HCT116 (cell line): ENCODE data around the gene MAMLD1. TPM values are rescaled to one million over a fixed set of nuclear protein-coding genes. Genes with fewer than 3 reads are reported as not detected.

Experiments used
- ATAC-seq: fragments of 200-7000 bp; cut with Tn5 transposase; 2 replicates; pipeline ENCODE4 v1.9.1; 2020; ENCODE audit warnings: mild to moderate bottlenecking, moderate library complexity
- BruUV-seq: library from RNA; stranded (reverse); fragments of 400-500 nt; replicated peaks from 2 replicates; lab custom pipeline; 2021; lab: Mats Ljungman, UMichigan
- CTCF ChIA-PET: fragments of 300-600 bp; sonication (Branson Sonifier 250); formaldehyde crosslinking; loops from one replicate; lab custom pipeline; 2021; ENCODE audit warnings: antibody characterized with exemption; lab: Charles Lee
- POLR2A ChIA-PET: fragments of 300-600, 350-600 bp; sonication (Branson Sonifier 250); formaldehyde crosslinking; loops from one replicate; lab custom pipeline; 2021; ENCODE audit warnings: antibody characterized with exemption; lab: Charles Lee
- RAD21 ChIA-PET, 2 experiments: fragments of 300-600 bp; sonication (Branson Sonifier 250); formaldehyde crosslinking; loops; one replicate each; lab custom pipeline; 2023; ENCODE audit warnings: low total read pairs in 2 of 2; ENCODE audit not compliant: uncharacterized antibody in 2 of 2, unreplicated experiment in 2 of 2, low non-redundant PET in 1 of 2; lab: Charles Lee
- DNase-seq: peaks from one replicate; pipeline ENCODE4 v3.0.0-alpha.2; 2010; ENCODE audit warnings: low read depth, low spot score
- H2AFZ ChIP-seq: fragments of 200-600 bp; shearing (Covaris generic), sonication (generic); 2 replicates; pipeline ENCODE4 v1.6.1; 2017; ENCODE audit warnings: low read depth, mixed run types, mixed read lengths, antibody characterized with exemption, low read length; ENCODE audit not compliant: poor library complexity, severe bottlenecking
- H3K27ac ChIP-seq: 2 replicates; pipeline ENCODE4 v1.5.1; 2012; ENCODE audit warnings: low read depth, low read length
- H3K27me3 ChIP-seq: fragments of 200-600 bp; sonication (generic); 2 replicates; pipeline ENCODE4 v1.6.1; 2016; ENCODE audit warnings: mixed run types, low read length, mixed read lengths; ENCODE audit not compliant: insufficient read depth
- H3K36me3 ChIP-seq, 2 experiments: fragments of 200-500 bp in 1 of 2; fragments of 200-600 bp in 1 of 2; sonication (Bioruptor generic) in 1 of 2; sonication (generic) in 1 of 2; 2 replicates each; pipeline versions ENCODE4 v1.5.1 to v1.6.1; 2014 to 2016; ENCODE audit warnings: low read length in 2 of 2, inconsistent platforms in 1 of 2, mixed read lengths in 1 of 2, mixed run types in 1 of 2; ENCODE audit not compliant: insufficient read depth in 2 of 2, control insufficient read depth in 1 of 2
- H3K4me1 ChIP-seq, 2 experiments: fragments of 200-600 bp in 1 of 2; sonication (generic) in 1 of 2; 2 replicates each; pipeline versions ENCODE4 v1.5.1 to v1.6.1; 2012 to 2017; ENCODE audit warnings: low read length in 2 of 2, inconsistent platforms in 1 of 2, mild to moderate bottlenecking in 1 of 2, mixed read lengths in 1 of 2, mixed run types in 1 of 2, moderate library complexity in 1 of 2; ENCODE audit not compliant: insufficient read depth in 2 of 2, control insufficient read depth in 1 of 2
- H3K4me2 ChIP-seq: fragments of 200-600 bp; sonication (generic); 2 replicates; pipeline ENCODE4 v1.6.1; 2017; ENCODE audit warnings: mixed run types, low read length, mixed read lengths
- H3K4me3 ChIP-seq, 2 experiments: fragments of 200-600 bp in 1 of 2; sonication (generic) in 1 of 2; replicated peaks in 1 of 2; 2 replicates each; pipeline ENCODE4 v1.5.1; 2011 to 2016; ENCODE audit warnings: low read length in 2 of 2, control low read depth in 1 of 2, low read depth in 1 of 2, mild to moderate bottlenecking in 1 of 2, mixed read lengths in 1 of 2, mixed run types in 1 of 2
- H3K79me2 ChIP-seq: fragments of 200-600 bp; sonication (generic); 2 replicates; pipeline ENCODE4 v1.6.1; 2017; ENCODE audit warnings: mild to moderate bottlenecking, mixed run types, low read length, moderate library complexity, mixed read lengths; ENCODE audit not compliant: insufficient read depth
- H3K9ac ChIP-seq: fragments of 200-600 bp; sonication (generic); 2 replicates; pipeline ENCODE4 v1.6.1; 2016; ENCODE audit warnings: low read length, mixed read lengths
- H3K9me2 ChIP-seq: fragments of 200-600 bp; sonication (generic), shearing (Covaris generic); 2 replicates; pipeline ENCODE4 v1.6.1; 2017; ENCODE audit warnings: mixed run types, mild to moderate bottlenecking, moderate library complexity; ENCODE audit not compliant: insufficient read depth
- H3K9me3 ChIP-seq, 2 experiments: fragments of 200-500 bp in 1 of 2; fragments of 200-600 bp in 1 of 2; sonication (Bioruptor generic) in 1 of 2; sonication (generic) in 1 of 2; 2 replicates each; pipeline ENCODE4 v1.6.1; 2014 to 2017; ENCODE audit warnings: low read length in 2 of 2, mixed read lengths in 2 of 2, inconsistent platforms in 1 of 2, low read depth in 1 of 2, mild to moderate bottlenecking in 1 of 2, mixed run types in 1 of 2, moderate library complexity in 1 of 2; ENCODE audit not compliant: control insufficient read depth in 1 of 2, insufficient read depth in 1 of 2
- H4K20me1 ChIP-seq: fragments of 200-600 bp; sonication (generic), shearing (Covaris generic); 2 replicates; pipeline ENCODE4 v1.6.1; 2017; ENCODE audit warnings: mixed run types, mild to moderate bottlenecking, moderate library complexity; ENCODE audit not compliant: insufficient read depth
- CBX3 ChIP-seq: IDR thresholded peaks from 2 replicates; pipeline ENCODE4 v1.6.1; 2012; ENCODE audit warnings: low read depth
- EGR1 ChIP-seq: IDR thresholded peaks from 2 replicates; pipeline ENCODE4 v1.6.1; 2012; ENCODE audit warnings: low read depth
- ELF1 ChIP-seq: IDR thresholded peaks from 2 replicates; pipeline ENCODE4 v1.6.1; 2012; ENCODE audit warnings: low read depth, borderline replicate concordance
- EZH2 ChIP-seq: fragments of 200-600 bp; sonication (generic); IDR thresholded peaks from 2 replicates; pipeline ENCODE4 v1.6.1; 2017; ENCODE audit warnings: antibody characterized with exemption, mixed run types
- FOSL1 ChIP-seq: IDR thresholded peaks from 2 replicates; pipeline ENCODE4 v1.6.1; 2012; ENCODE audit warnings: low read depth
- POLR2AphosphoS5 ChIP-seq: IDR thresholded peaks from 2 replicates; pipeline ENCODE4 v1.6.1; 2011; ENCODE audit warnings: mild to moderate bottlenecking, low read depth, low read length, moderate library complexity
- RAD21 ChIP-seq: IDR thresholded peaks from 2 replicates; pipeline ENCODE4 v1.6.1; 2012; ENCODE audit warnings: low read depth, mild to moderate bottlenecking
- SIN3A ChIP-seq: IDR thresholded peaks from 2 replicates; pipeline ENCODE4 v1.6.1; 2012; ENCODE audit warnings: low read depth
- TCF7L2 ChIP-seq: IDR thresholded peaks from 2 replicates; pipeline ENCODE4 v1.7.0; 2011; ENCODE audit warnings: borderline replicate concordance, inconsistent platforms; ENCODE audit not compliant: insufficient read depth, insufficient read length; ENCODE audit errors: extremely low read depth
- ZNF274 ChIP-seq: fragments of 200-500 bp; sonication (Bioruptor generic); IDR thresholded peaks from 2 replicates; pipeline ENCODE4 v1.6.1; 2014; ENCODE audit warnings: mild to moderate bottlenecking, low read depth, low read length, inconsistent platforms
- intact Hi-C: fragments of 100-400 bp; cut with micrococcal nuclease; formaldehyde crosslinking; loops from 2 replicates; pipeline ENCODE4 v1.10.0; 2022
- total RNA-seq: library from RNA; stranded (reverse); gene quantifications from one replicate; pipeline ENCODE4 v1.2.1, GENCODE V29; 2021; ENCODE audit not compliant: unreplicated experiment
- TF ChIP-seq, protein P1 (sequence below), 3 experiments: fragments of 200-600 bp in 1 of 3; sonication (generic) in 1 of 3; IDR thresholded peaks in 2 of 3; conservative IDR thresholded peaks in 1 of 3; 2 replicates each; pipeline ENCODE4 v1.5.1; 2012 to 2017; ENCODE audit warnings: low read depth in 2 of 3, low read length in 2 of 3, antibody characterized with exemption in 1 of 3, borderline replicate concordance in 1 of 3, control low read depth in 1 of 3, mild to moderate bottlenecking in 1 of 3, mixed read lengths in 1 of 3, mixed run types in 1 of 3, moderate library complexity in 1 of 3; ENCODE audit not compliant: insufficient read depth in 1 of 3
- TF ChIP-seq, protein P2 (sequence below): IDR thresholded peaks from 2 replicates; pipeline ENCODE4 v1.6.1; 2012
- TF ChIP-seq, protein P3 (sequence below): IDR thresholded peaks from 2 replicates; pipeline ENCODE4 v1.6.1; 2011; ENCODE audit warnings: mild to moderate bottlenecking, low read length, moderate library complexity; ENCODE audit not compliant: insufficient replicate concordance; ENCODE audit errors: extremely low read depth
- TF ChIP-seq, protein P4 (sequence below): IDR thresholded peaks from 2 replicates; pipeline ENCODE4 v1.6.1; 2012

Gene MAMLD1
- total RNA-seq, 1 experiment from 2014 or later, result 3.6 TPM

DNA sequence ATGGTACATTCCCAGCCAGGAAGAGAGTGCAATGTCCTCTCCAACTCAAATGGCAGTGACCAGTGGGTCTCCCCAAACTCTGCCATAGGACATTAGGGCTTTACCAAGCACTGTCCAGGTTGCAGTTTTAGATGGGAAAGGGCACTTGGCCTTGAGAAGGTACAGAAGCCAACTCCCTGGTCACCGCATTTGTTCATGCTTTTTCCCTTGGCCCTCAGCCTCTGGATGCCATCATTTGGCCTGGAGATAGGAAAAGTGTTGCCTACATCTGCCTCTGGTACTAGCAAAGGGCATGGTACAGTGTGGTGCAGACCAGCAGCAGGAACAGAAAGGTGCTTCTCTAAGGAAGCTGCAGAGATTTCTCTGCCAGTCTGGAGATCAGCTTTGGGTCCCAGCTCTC is 93.8 kb downstream of the MAMLD1 start:
- POLR2A ChIA-PET, result no interaction called here
- H3K4me1 ChIP-seq, result peaks cover 0 to 7% of the 10 kb centered on the region in 2 experiments; a peak in 1 of 4 replicates
- ATAC-seq (no peak), DNase-seq (no peak)
- no peaks in the 10 kb centered on the region for H3K27me3 ChIP-seq
- no peak overlapping the region for H2AFZ ChIP-seq
- H4K20me1 ChIP-seq, result no peaks in the 10 kb centered on the region
- no peaks in the 10 kb centered on the region for H3K79me2 ChIP-seq
- no peak overlapping the region for H3K27ac ChIP-seq
- no TSS peak for BruUV-seq
- no peaks in the 10 kb centered on the region for H3K9me2 ChIP-seq
- no peaks in the 10 kb centered on the region for H3K9me3 ChIP-seq
- no peaks in the 10 kb centered on the region for H3K36me3 ChIP-seq
- intact Hi-C loops, result no loop called here
- H3K4me3 ChIP-seq, result no peak overlapping the region
- no peak overlapping the region for H3K4me2 ChIP-seq
- H3K9ac ChIP-seq, result no peak overlapping the region
- TF ChIP-seq, protein P1, sequence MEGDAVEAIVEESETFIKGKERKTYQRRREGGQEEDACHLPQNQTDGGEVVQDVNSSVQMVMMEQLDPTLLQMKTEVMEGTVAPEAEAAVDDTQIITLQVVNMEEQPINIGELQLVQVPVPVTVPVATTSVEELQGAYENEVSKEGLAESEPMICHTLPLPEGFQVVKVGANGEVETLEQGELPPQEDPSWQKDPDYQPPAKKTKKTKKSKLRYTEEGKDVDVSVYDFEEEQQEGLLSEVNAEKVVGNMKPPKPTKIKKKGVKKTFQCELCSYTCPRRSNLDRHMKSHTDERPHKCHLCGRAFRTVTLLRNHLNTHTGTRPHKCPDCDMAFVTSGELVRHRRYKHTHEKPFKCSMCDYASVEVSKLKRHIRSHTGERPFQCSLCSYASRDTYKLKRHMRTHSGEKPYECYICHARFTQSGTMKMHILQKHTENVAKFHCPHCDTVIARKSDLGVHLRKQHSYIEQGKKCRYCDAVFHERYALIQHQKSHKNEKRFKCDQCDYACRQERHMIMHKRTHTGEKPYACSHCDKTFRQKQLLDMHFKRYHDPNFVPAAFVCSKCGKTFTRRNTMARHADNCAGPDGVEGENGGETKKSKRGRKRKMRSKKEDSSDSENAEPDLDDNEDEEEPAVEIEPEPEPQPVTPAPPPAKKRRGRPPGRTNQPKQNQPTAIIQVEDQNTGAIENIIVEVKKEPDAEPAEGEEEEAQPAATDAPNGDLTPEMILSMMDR (IDR thresholded peaks at IDR 0.05 in 2 of 3, conservative IDR thresholded peaks at IDR 0.05 in 1 of 3; ENCODE audit: borderline replicate concordance in 1 of 3, insufficient read depth in 1 of 3, low read depth in 2 of 3, low read length in 2 of 3), result no peak
- TF ChIP-seq RAD21 (no peak), SIN3A (no peak), CBX3 (no peak), EZH2 (no peak), POLR2AphosphoS5 (no peak), EGR1 (no peak), ELF1 (no peak), FOSL1 (no peak), TCF7L2 (no peak), ZNF274 (no peak)
- TF ChIP-seq, protein P2, sequence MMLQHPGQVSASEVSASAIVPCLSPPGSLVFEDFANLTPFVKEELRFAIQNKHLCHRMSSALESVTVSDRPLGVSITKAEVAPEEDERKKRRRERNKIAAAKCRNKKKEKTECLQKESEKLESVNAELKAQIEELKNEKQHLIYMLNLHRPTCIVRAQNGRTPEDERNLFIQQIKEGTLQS, result no peak
- TF ChIP-seq, protein P3, sequence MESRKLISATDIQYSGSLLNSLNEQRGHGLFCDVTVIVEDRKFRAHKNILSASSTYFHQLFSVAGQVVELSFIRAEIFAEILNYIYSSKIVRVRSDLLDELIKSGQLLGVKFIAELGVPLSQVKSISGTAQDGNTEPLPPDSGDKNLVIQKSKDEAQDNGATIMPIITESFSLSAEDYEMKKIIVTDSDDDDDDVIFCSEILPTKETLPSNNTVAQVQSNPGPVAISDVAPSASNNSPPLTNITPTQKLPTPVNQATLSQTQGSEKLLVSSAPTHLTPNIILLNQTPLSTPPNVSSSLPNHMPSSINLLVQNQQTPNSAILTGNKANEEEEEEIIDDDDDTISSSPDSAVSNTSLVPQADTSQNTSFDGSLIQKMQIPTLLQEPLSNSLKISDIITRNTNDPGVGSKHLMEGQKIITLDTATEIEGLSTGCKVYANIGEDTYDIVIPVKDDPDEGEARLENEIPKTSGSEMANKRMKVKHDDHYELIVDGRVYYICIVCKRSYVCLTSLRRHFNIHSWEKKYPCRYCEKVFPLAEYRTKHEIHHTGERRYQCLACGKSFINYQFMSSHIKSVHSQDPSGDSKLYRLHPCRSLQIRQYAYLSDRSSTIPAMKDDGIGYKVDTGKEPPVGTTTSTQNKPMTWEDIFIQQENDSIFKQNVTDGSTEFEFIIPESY, result no peak
- TF ChIP-seq, protein P4, sequence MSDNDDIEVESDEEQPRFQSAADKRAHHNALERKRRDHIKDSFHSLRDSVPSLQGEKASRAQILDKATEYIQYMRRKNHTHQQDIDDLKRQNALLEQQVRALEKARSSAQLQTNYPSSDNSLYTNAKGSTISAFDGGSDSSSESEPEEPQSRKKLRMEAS, result no peak
- TF ChIP-seq, all 23 proteins: peak for 0
- ChIA-PET CTCF (no interaction called here), RAD21 (no interaction called here)
